IMR-90 (cell line): ENCODE measurements around the gene RBM45. TPM values are rescaled to one million over a fixed set of nuclear protein-coding genes. Genes with fewer than 3 reads are reported as not detected.

Experiments
- ATAC-seq: fragments of 200-7000 bp; cut with Tn5 transposase; 2 replicates; pipeline ENCODE4 v1.9.1; 2020; ENCODE audit warnings: low read depth, mild to moderate bottlenecking, moderate library complexity
- Bru-seq: library from RNA; stranded (reverse); fragments of 400-500 nt; gene quantifications from one replicate; lab custom pipeline; 2021; lab: Mats Ljungman, UMichigan
- BruChase-seq, 2 experiments: library from RNA; stranded (reverse); fragments of 400-500 nt; gene quantifications; one replicate each; lab custom pipeline; 2021; lab: Mats Ljungman, UMichigan
- BruUV-seq: library from RNA; stranded (reverse); fragments of 400-500 nt; replicated peaks from 2 replicates; lab custom pipeline; 2021; lab: Mats Ljungman, UMichigan
- CTCF ChIA-PET: fragments of 300-600 bp; formaldehyde crosslinking; extraction: SDS; loops from one replicate; lab custom pipeline; 2021; ENCODE audit warnings: antibody characterized with exemption; lab: Yijun Ruan, JAX
- POLR2A ChIA-PET: fragments of 300-600 bp; sonication (Branson Sonifier 250); formaldehyde crosslinking; loops from one replicate; lab custom pipeline; 2022; ENCODE audit warnings: antibody characterized with exemption; ENCODE audit not compliant: unreplicated experiment; lab: Charles Lee
- DNase-seq: peaks from one replicate; pipeline ENCODE4 v3.0.0; 2013
- H2AFZ ChIP-seq: replicated peaks from 2 replicates; pipeline ENCODE3; 2013; ENCODE audit warnings: low read length, mild to moderate bottlenecking; ENCODE audit not compliant: poor library complexity
- H2AK5ac ChIP-seq: 2 replicates; pipeline ENCODE4 v1.6.1; 2013; ENCODE audit warnings: low read depth, low read length, inconsistent platforms
- H2AK9ac ChIP-seq: replicated peaks from 2 replicates; pipeline ENCODE3; 2013; ENCODE audit warnings: mild to moderate bottlenecking, low read depth, low read length, moderate library complexity; ENCODE audit not compliant: poor library complexity
- H2BK120ac ChIP-seq: 2 replicates; pipeline ENCODE4 v1.6.1; 2013; ENCODE audit warnings: low read depth, low read length, inconsistent platforms
- H2BK15ac ChIP-seq: 3 replicates; pipeline ENCODE4 v1.6.1; 2013; ENCODE audit warnings: low read depth, low read length, inconsistent platforms
- H2BK20ac ChIP-seq: 2 replicates; pipeline ENCODE4 v1.6.1; 2013; ENCODE audit warnings: low read depth, mild to moderate bottlenecking, inconsistent platforms, low read length, moderate library complexity
- H2BK5ac ChIP-seq: 2 replicates; pipeline ENCODE4 v1.6.1; 2013; ENCODE audit warnings: mild to moderate bottlenecking, low read depth, low read length, inconsistent platforms; ENCODE audit not compliant: poor library complexity, severe bottlenecking
- H3K14ac ChIP-seq: replicated peaks from 2 replicates; pipeline ENCODE4 v1.6.1; 2013; ENCODE audit warnings: low read depth, low read length, inconsistent platforms
- H3K18ac ChIP-seq: 2 replicates; pipeline ENCODE4 v1.6.1; 2013; ENCODE audit warnings: low read depth, low read length, control low read depth
- H3K23ac ChIP-seq: 2 replicates; pipeline ENCODE4 v1.6.1; 2013; ENCODE audit warnings: low read depth, low read length, inconsistent platforms
- H3K27ac ChIP-seq: 2 replicates; pipeline ENCODE4 v1.5.1; 2013; ENCODE audit warnings: mild to moderate bottlenecking, control low read depth, low read length; ENCODE audit not compliant: insufficient read depth
- H3K27me3 ChIP-seq: 2 replicates; pipeline ENCODE4 v1.6.1; 2013; ENCODE audit warnings: low read length; ENCODE audit not compliant: control insufficient read depth, insufficient read depth
- H3K36me3 ChIP-seq: 2 replicates; pipeline ENCODE4 v1.6.1; 2013; ENCODE audit warnings: low read length, mixed read lengths; ENCODE audit not compliant: control insufficient read depth, insufficient read depth
- H3K4ac ChIP-seq: 2 replicates; pipeline ENCODE4 v1.6.1; 2013; ENCODE audit warnings: low read depth, low read length, inconsistent platforms
- H3K4me1 ChIP-seq: 2 replicates; pipeline ENCODE4 v1.6.1; 2013; ENCODE audit warnings: low read length, mixed read lengths; ENCODE audit not compliant: control insufficient read depth, insufficient read depth
- H3K4me2 ChIP-seq: 2 replicates; pipeline ENCODE4 v1.6.1; 2013; ENCODE audit warnings: low read depth, mild to moderate bottlenecking, control low read depth, low read length, moderate library complexity
- H3K4me3 ChIP-seq: 2 replicates; pipeline ENCODE4 v1.5.1; 2013; ENCODE audit warnings: low read depth, mild to moderate bottlenecking, control low read depth, low read length, moderate library complexity; ENCODE audit not compliant: insufficient read depth
- H3K56ac ChIP-seq: 2 replicates; pipeline ENCODE4 v1.6.1; 2013; ENCODE audit warnings: low read length, inconsistent platforms; ENCODE audit not compliant: insufficient read depth; ENCODE audit errors: extremely low read depth
- H3K79me1 ChIP-seq, 2 experiments: 2 replicates each; pipeline ENCODE4 v1.6.1; 2013; ENCODE audit warnings: low read length in 2 of 2, inconsistent platforms in 1 of 2, low read depth in 1 of 2
- H3K9ac ChIP-seq: 2 replicates; pipeline ENCODE4 v1.6.1; 2013; ENCODE audit warnings: low read depth, low read length, control low read depth
- H3K9me1 ChIP-seq: 2 replicates; pipeline ENCODE4 v1.6.1; 2013; ENCODE audit warnings: low read length, inconsistent platforms; ENCODE audit not compliant: insufficient read depth
- H3K9me3 ChIP-seq: 2 replicates; pipeline ENCODE4 v1.6.1; 2013; ENCODE audit warnings: low read length; ENCODE audit not compliant: control insufficient read depth, insufficient read depth
- H4K20me1 ChIP-seq: 2 replicates; pipeline ENCODE4 v1.6.1; 2013; ENCODE audit warnings: low read length, inconsistent platforms; ENCODE audit not compliant: insufficient read depth
- H4K5ac ChIP-seq: 2 replicates; pipeline ENCODE4 v1.6.1; 2013; ENCODE audit warnings: mild to moderate bottlenecking, low read depth, low read length, control low read depth
- H4K8ac ChIP-seq, 2 experiments: 2 replicates each; pipeline ENCODE4 v1.6.1; 2013; ENCODE audit warnings: low read depth in 2 of 2, low read length in 2 of 2, control low read depth in 1 of 2, inconsistent platforms in 1 of 2
- H4K91ac ChIP-seq: 2 replicates; pipeline ENCODE4 v1.6.1; 2013; ENCODE audit warnings: low read depth, low read length, inconsistent platforms; ENCODE audit not compliant: insufficient read depth
- CEBPB ChIP-seq: IDR thresholded peaks from 2 replicates; pipeline ENCODE4 v1.6.1; 2012; ENCODE audit warnings: low read depth, low read length, improper control_type of control experiment
- MXI1 ChIP-seq: IDR thresholded peaks from 2 replicates; pipeline ENCODE4 v1.6.1; 2012; ENCODE audit warnings: low read depth, mild to moderate bottlenecking, low read length, moderate library complexity, borderline replicate concordance
- POLR2A ChIP-seq: IDR thresholded peaks from 2 replicates; pipeline ENCODE4 v1.6.1; 2012; ENCODE audit warnings: mild to moderate bottlenecking, low read depth, low read length
- RAD21 ChIP-seq: IDR thresholded peaks from 2 replicates; pipeline ENCODE4 v1.6.1; 2012; ENCODE audit warnings: low read length, improper control_type of control experiment
- RCOR1 ChIP-seq: IDR thresholded peaks from 2 replicates; pipeline ENCODE4 v1.6.1; 2012; ENCODE audit warnings: mild to moderate bottlenecking, low read length, improper control_type of control experiment; ENCODE audit not compliant: insufficient replicate concordance
- RFX5 ChIP-seq: IDR thresholded peaks from 2 replicates; pipeline ENCODE4 v1.8.0; 2012; ENCODE audit warnings: low read depth, mild to moderate bottlenecking, low read length, moderate library complexity
- SMC3 ChIP-seq: fragments of 150-350 bp; IDR thresholded peaks from 2 replicates; pipeline ENCODE4 v1.6.1; 2016; ENCODE audit warnings: low read depth, mild to moderate bottlenecking, antibody characterized with exemption, low read length, moderate library complexity
- WGBS, 2 experiments: methylation state at CpG; one replicate each; pipeline versions ENCODE4 v1.1.5 to v1.1.7; 2013; ENCODE audit warnings: missing lambda C conversion rate in 2 of 2; ENCODE audit not compliant: insufficient read length in 1 of 2; ENCODE audit errors: extremely low coverage in 2 of 2; 5-methylcytosine and 5-hydroxymethylcytosine counted together
- dilution Hi-C: fragments of 300-500 bp; cut with HindIII; formaldehyde crosslinking; loops from one replicate; pipeline ENCODE4 v1.14.3; 2018; ENCODE audit warnings: low sequenced_read_pairs; ENCODE audit not compliant: unreplicated experiment
- in situ Hi-C: fragments of 300-500 bp; cut with MboI; formaldehyde crosslinking; loops from 3 replicates; pipeline ENCODE4 v1.14.3; 2019; ENCODE audit warnings: low sequenced_read_pairs, inconsistent platforms, mixed read lengths
- intact Hi-C: fragments of 100-400 bp; cut with micrococcal nuclease; formaldehyde crosslinking; loops from 2 replicates; pipeline ENCODE4 v1.10.0; 2022
- long read RNA-seq: library from polyadenylated mRNA; unstranded; transcript quantifications from one replicate; pipeline ENCODE4 v2.0.0, GENCODE V29; 2021; ENCODE audit not compliant: unreplicated experiment
- polyA plus RNA-seq, 3 experiments: library from polyadenylated mRNA; depleted of rRNA; stranded (reverse); fragments of >200 nt; gene quantifications; 2 replicates each; pipeline ENCODE4 v1.2.3, GENCODE V29; 2012; ENCODE audit warnings: low replicate concordance in 1 of 3
- total RNA-seq: library from RNA; depleted of rRNA; stranded (reverse); fragments of >200 nt; gene quantifications from 2 replicates; pipeline ENCODE4 v1.2.3, GENCODE V29; 2012; rRNA removed
- TF ChIP-seq, protein P1 (sequence below): conservative IDR thresholded peaks from 2 replicates; pipeline ENCODE4 v1.5.1; 2012; ENCODE audit warnings: mild to moderate bottlenecking, low read depth, low read length, improper control_type of control experiment
- TF ChIP-seq, protein P2 (sequence below): fragments of 150-350 bp; IDR thresholded peaks from 2 replicates; pipeline ENCODE4 v1.6.1; 2016; ENCODE audit warnings: low read depth, mild to moderate bottlenecking, low read length, moderate library complexity, borderline replicate concordance

Gene RBM45, protein sequence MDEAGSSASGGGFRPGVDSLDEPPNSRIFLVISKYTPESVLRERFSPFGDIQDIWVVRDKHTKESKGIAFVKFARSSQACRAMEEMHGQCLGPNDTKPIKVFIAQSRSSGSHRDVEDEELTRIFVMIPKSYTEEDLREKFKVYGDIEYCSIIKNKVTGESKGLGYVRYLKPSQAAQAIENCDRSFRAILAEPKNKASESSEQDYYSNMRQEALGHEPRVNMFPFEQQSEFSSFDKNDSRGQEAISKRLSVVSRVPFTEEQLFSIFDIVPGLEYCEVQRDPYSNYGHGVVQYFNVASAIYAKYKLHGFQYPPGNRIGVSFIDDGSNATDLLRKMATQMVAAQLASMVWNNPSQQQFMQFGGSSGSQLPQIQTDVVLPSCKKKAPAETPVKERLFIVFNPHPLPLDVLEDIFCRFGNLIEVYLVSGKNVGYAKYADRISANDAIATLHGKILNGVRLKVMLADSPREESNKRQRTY
- 17.9 and 18.1 TPM in 2 replicates for total RNA-seq
- 8.6 and 10.3 TPM in 2 replicates for polyA plus RNA-seq (2012; rRNA removed)
- 2.5 and 6.5 TPM in 2 replicates for polyA plus RNA-seq (2012; cell fraction: cytosol; rRNA removed)
- polyA plus RNA-seq (2012; cell fraction: nucleus; rRNA removed; ENCODE audit: low replicate concordance): 7.7 and 10.6 TPM in 2 replicates
- Bru-seq, nascent RNA: percentile 56 among the genes with signal in this experiment
- BruChase-seq, experiment 1, labeled RNA remaining after a 6-hour chase: percentile 59 among the genes with signal in this experiment
- BruChase-seq, experiment 2, labeled RNA remaining after a 2-hour chase: percentile 58 among the genes with signal in this experiment
- long read RNA-seq, transcript RBM45-201 (10 exons, 1,785 nt): major isoform, 15 of 19 reads
- long read RNA-seq, partial matches to known transcripts: 2 of 19 reads
- long read RNA-seq, other reads (novel, unspliced or antisense): 1 of 19 reads

DNA sequence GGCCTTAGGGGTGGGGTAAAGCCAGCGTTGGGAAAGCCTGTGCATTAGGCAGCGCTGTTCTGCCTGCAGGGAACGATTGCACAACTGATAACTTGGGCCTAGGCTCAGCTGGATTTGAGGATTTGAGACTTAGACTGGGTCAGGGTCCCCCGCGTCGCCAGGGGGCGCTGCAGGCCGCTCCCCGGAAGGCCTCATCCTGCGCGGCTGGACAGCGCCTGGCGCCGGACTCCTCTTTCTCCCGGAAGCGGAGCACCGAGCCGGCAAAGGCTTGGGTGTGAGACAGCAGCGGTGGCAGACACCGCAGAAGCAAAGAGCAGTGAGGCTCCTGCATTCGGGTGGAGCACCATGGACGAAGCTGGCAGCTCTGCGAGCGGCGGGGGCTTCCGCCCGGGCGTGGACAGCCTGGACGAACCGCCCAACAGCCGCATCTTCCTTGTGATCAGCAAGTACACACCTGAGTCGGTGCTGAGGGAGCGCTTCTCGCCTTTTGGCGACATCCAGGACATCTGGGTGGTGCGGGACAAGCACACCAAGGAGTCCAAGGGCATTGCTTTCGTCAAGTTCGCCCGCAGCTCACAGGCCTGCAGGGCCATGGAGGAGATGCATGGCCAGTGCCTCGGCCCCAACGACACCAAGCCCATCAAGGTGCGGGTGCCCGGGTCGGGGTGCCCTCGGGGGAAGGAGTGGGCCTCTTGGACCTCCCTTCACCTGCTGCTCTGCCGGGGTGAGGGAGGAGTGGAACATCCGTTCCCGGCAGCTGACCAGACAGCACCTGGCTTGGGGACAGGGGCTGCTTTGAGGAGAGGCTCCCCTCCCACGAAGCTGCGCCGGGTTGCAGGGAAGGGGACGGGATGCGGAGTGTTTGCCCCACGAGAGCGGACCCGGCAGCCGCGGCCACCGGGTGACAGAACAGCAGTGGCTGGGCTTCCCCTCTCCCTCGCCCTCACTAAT lies at the start of gene RBM45:
RBM45 (plus strand) TSS at position 236 of the 951 bp plus-strand sequence; CDS start at position 346, 110 bp downstream.
- H3K14ac ChIP-seq: peak within 1 kb of the TSS; percentile 88
- no peaks in the 10 kb centered on the region for H3K36me3 ChIP-seq
- in situ Hi-C loops (no loop called here), dilution Hi-C loops (no loop called here), intact Hi-C loops (loop anchor here (1.0 to 10.0 kb wide), 7 partner anchors 80 to 802 kb away; partner anchors contain the start of gene OSBPL6)
- peak within 1 kb of the TSS; percentile 96 for H2AFZ ChIP-seq
- peak within 1 kb of the TSS; percentile 67 for H4K5ac ChIP-seq
- no peak within 1 kb of the TSS for H2BK15ac ChIP-seq
- no TSS peak for BruUV-seq
- H2AK9ac ChIP-seq: peak within 1 kb of the TSS; percentile 87
- WGBS, 2 experiments: 1% methylated on average over 29 of the region's 60 CpGs; no CpG with 5 or more reads in 1 of the 2 experiments
- H3K9ac ChIP-seq: peak within 1 kb of the TSS; percentile 80
- no peaks in the 10 kb centered on the region for H3K9me3 ChIP-seq
- ChIA-PET POLR2A (no interaction called here), CTCF (interaction anchor here (0.5 to 2.8 kb wide), 19 partner anchors 9 to 1126 kb away, joined by 3 to 18 read pairs (median 3); no protein-coding TSS in a partner anchor)
- peaks cover 1% of the 10 kb centered on the region for H3K4me1 ChIP-seq
- H3K27me3 ChIP-seq: no peaks in the 10 kb centered on the region
- peak within 1 kb of the TSS; percentile 26; the same call in 1 of the 2 replicates for H4K91ac ChIP-seq
- no peak within 1 kb of the TSS for H3K56ac ChIP-seq
- peaks cover 4 to 9% of the 10 kb centered on the region in 2 experiments; a peak in 3 of 4 replicates for H3K79me1 ChIP-seq
- peaks cover 6% of the 10 kb centered on the region for H3K9me1 ChIP-seq
- H2BK120ac ChIP-seq: peak within 1 kb of the TSS; percentile 25; the same call in 1 of the 2 replicates
- H3K4me2 ChIP-seq: peak within 1 kb of the TSS; percentile 64
- H3K4ac ChIP-seq: peak within 1 kb of the TSS; percentile 54
- H3K4me3 ChIP-seq: peak within 1 kb of the TSS; percentile 81
- no peaks in the 10 kb centered on the region for H4K20me1 ChIP-seq
- H3K18ac ChIP-seq: peak within 1 kb of the TSS; percentile 3; the same call in 1 of the 2 replicates
- no peak within 1 kb of the TSS for H2AK5ac ChIP-seq
- 0 out of 2 replicates have a peak within 1 kb of the TSS, but pooled peaks have one; percentile 10 for H2BK20ac ChIP-seq
- peak within 1 kb of the TSS; percentile 63 for H3K23ac ChIP-seq
- H2BK5ac ChIP-seq: no peak within 1 kb of the TSS
- H4K8ac ChIP-seq: peak within 1 kb of the TSS; percentile 52 to 78; a peak in 3 of 4 replicates
- DNase-seq: peak; percentile 89
- H3K27ac ChIP-seq: peak within 1 kb of the TSS; percentile 24
- peak; percentile 98 for ATAC-seq
- peak; percentile 75 for TF ChIP-seq RAD21
- peak; percentile 65; the same call in 1 of the 2 replicates for TF ChIP-seq POLR2A
- TF ChIP-seq RCOR1: peak; percentile 75
- TF ChIP-seq, protein P1, sequence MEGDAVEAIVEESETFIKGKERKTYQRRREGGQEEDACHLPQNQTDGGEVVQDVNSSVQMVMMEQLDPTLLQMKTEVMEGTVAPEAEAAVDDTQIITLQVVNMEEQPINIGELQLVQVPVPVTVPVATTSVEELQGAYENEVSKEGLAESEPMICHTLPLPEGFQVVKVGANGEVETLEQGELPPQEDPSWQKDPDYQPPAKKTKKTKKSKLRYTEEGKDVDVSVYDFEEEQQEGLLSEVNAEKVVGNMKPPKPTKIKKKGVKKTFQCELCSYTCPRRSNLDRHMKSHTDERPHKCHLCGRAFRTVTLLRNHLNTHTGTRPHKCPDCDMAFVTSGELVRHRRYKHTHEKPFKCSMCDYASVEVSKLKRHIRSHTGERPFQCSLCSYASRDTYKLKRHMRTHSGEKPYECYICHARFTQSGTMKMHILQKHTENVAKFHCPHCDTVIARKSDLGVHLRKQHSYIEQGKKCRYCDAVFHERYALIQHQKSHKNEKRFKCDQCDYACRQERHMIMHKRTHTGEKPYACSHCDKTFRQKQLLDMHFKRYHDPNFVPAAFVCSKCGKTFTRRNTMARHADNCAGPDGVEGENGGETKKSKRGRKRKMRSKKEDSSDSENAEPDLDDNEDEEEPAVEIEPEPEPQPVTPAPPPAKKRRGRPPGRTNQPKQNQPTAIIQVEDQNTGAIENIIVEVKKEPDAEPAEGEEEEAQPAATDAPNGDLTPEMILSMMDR: peak; percentile 99
- TF ChIP-seq, protein P2, sequence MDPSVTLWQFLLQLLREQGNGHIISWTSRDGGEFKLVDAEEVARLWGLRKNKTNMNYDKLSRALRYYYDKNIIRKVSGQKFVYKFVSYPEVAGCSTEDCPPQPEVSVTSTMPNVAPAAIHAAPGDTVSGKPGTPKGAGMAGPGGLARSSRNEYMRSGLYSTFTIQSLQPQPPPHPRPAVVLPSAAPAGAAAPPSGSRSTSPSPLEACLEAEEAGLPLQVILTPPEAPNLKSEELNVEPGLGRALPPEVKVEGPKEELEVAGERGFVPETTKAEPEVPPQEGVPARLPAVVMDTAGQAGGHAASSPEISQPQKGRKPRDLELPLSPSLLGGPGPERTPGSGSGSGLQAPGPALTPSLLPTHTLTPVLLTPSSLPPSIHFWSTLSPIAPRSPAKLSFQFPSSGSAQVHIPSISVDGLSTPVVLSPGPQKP: no peak
- peak; percentile 64 for TF ChIP-seq SMC3
- peak; percentile 99 for TF ChIP-seq CEBPB
- TF ChIP-seq RFX5: no peak
- peak; percentile 81; the same call in 1 of the 2 replicates for TF ChIP-seq MXI1
